ENCODE results near the gene ZNF750. TPM values are rescaled to one million over a fixed set of nuclear protein-coding genes. Genes with fewer than 3 reads are reported as not detected.

The ZNF750 gene
- total and polyA plus RNA-seq, 2 experiments from 2014 or later, result 0.13 to 0.17 TPM

DNA sequence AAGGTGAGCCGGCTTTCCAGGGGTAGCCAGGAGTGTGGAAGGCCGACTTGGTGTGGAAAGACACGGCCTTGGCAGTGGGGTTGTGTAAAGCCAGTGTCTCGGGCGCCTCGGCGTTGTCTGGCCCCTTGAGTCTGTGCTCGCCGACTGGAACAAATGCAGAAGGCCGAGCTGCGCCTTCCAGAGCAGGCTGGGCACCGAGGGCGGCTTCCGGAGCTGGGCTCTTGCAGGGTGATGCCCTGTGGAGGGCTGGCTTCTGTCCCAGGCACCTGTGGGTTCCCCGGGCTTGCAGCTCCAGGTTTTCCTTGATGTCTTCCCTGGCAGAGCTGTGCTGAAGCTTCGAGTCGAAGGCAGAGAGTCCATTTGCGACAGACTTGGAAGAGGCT lies 8.0 kb downstream of the ZNF750 start (continued):
- no peak for TF ChIP-seq POLR2AphosphoS5 (IDR thresholded peaks at IDR 0.05; ENCODE audit: low read depth)
- no peak for TF ChIP-seq STAT1 (IDR thresholded peaks at IDR 0.05; ENCODE audit: unreplicated experiment)

- Histone ChIP-seq H3K36me3 (ENCODE audit: insufficient read depth) (no peaks in the 10 kb centered on the region), H3K27ac (ENCODE audit: low read depth) (peak overlapping the region; percentile 81; the same call in 1 of the 2 replicates), H4K20me1 (replicated peaks; ENCODE audit: insufficient read depth) (peaks cover 5% of the 10 kb centered on the region), H3K27me3 (ENCODE audit: insufficient read depth) (no peaks in the 10 kb centered on the region), H3K9me2 (ENCODE audit: insufficient read depth) (no peaks in the 10 kb centered on the region), H3K79me2 (replicated peaks; ENCODE audit: insufficient read depth) (0 out of 2 replicates have a peak, but pooled peaks cover 20% of the 10 kb centered on the region), H3K4me3 (no peak overlapping the region), H3K4me2 (no peak overlapping the region), H3F3A (replicated peaks; ENCODE audit: low read depth) (0 out of 2 replicates have a peak, but pooled peaks cover 9% of the 10 kb centered on the region), H2AFZ (no peak overlapping the region), H3K4me1 (ENCODE audit: insufficient read depth) (peaks cover 1% of the 10 kb centered on the region)
- Mint-ChIP-seq H3K36me3 (ENCODE audit: low read depth) (peaks cover 37% of the 10 kb centered on the region), H3K4me1 (peaks cover 19% of the 10 kb centered on the region), H3K27ac (peak overlapping the region; percentile 65), H3K9me3 (no peaks in the 10 kb centered on the region; the same call in 1 of the 3 replicates), H3K27me3 (ENCODE audit: insufficient read depth, low read depth, poor library complexity) (peaks cover 5% of the 10 kb centered on the region), H3K4me3 (no peak overlapping the region)
- DNase-seq (ENCODE audit: low spot score) (no peak), ATAC-seq (peak; percentile 22; the same call in 2 of the 3 replicates)
- TF ChIP-seq, protein P1, sequence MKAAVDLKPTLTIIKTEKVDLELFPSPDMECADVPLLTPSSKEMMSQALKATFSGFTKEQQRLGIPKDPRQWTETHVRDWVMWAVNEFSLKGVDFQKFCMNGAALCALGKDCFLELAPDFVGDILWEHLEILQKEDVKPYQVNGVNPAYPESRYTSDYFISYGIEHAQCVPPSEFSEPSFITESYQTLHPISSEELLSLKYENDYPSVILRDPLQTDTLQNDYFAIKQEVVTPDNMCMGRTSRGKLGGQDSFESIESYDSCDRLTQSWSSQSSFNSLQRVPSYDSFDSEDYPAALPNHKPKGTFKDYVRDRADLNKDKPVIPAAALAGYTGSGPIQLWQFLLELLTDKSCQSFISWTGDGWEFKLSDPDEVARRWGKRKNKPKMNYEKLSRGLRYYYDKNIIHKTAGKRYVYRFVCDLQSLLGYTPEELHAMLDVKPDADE (IDR thresholded peaks at IDR 0.05), result no peak
- TF ChIP-seq NANOG (IDR thresholded peaks at IDR 0.05; ENCODE audit: borderline replicate concordance), result no peak
- TF ChIP-seq STAT1 (IDR thresholded peaks at IDR 0.05; ENCODE audit: unreplicated experiment), result no peak
- TF ChIP-seq ZNF114 (CRISPR knock-in tag; IDR thresholded peaks at IDR 0.05), result no peak
- TF ChIP-seq JUNB (IDR thresholded peaks at IDR 0.05; ENCODE audit: unreplicated experiment), result no peak
- TF ChIP-seq, protein P2, sequence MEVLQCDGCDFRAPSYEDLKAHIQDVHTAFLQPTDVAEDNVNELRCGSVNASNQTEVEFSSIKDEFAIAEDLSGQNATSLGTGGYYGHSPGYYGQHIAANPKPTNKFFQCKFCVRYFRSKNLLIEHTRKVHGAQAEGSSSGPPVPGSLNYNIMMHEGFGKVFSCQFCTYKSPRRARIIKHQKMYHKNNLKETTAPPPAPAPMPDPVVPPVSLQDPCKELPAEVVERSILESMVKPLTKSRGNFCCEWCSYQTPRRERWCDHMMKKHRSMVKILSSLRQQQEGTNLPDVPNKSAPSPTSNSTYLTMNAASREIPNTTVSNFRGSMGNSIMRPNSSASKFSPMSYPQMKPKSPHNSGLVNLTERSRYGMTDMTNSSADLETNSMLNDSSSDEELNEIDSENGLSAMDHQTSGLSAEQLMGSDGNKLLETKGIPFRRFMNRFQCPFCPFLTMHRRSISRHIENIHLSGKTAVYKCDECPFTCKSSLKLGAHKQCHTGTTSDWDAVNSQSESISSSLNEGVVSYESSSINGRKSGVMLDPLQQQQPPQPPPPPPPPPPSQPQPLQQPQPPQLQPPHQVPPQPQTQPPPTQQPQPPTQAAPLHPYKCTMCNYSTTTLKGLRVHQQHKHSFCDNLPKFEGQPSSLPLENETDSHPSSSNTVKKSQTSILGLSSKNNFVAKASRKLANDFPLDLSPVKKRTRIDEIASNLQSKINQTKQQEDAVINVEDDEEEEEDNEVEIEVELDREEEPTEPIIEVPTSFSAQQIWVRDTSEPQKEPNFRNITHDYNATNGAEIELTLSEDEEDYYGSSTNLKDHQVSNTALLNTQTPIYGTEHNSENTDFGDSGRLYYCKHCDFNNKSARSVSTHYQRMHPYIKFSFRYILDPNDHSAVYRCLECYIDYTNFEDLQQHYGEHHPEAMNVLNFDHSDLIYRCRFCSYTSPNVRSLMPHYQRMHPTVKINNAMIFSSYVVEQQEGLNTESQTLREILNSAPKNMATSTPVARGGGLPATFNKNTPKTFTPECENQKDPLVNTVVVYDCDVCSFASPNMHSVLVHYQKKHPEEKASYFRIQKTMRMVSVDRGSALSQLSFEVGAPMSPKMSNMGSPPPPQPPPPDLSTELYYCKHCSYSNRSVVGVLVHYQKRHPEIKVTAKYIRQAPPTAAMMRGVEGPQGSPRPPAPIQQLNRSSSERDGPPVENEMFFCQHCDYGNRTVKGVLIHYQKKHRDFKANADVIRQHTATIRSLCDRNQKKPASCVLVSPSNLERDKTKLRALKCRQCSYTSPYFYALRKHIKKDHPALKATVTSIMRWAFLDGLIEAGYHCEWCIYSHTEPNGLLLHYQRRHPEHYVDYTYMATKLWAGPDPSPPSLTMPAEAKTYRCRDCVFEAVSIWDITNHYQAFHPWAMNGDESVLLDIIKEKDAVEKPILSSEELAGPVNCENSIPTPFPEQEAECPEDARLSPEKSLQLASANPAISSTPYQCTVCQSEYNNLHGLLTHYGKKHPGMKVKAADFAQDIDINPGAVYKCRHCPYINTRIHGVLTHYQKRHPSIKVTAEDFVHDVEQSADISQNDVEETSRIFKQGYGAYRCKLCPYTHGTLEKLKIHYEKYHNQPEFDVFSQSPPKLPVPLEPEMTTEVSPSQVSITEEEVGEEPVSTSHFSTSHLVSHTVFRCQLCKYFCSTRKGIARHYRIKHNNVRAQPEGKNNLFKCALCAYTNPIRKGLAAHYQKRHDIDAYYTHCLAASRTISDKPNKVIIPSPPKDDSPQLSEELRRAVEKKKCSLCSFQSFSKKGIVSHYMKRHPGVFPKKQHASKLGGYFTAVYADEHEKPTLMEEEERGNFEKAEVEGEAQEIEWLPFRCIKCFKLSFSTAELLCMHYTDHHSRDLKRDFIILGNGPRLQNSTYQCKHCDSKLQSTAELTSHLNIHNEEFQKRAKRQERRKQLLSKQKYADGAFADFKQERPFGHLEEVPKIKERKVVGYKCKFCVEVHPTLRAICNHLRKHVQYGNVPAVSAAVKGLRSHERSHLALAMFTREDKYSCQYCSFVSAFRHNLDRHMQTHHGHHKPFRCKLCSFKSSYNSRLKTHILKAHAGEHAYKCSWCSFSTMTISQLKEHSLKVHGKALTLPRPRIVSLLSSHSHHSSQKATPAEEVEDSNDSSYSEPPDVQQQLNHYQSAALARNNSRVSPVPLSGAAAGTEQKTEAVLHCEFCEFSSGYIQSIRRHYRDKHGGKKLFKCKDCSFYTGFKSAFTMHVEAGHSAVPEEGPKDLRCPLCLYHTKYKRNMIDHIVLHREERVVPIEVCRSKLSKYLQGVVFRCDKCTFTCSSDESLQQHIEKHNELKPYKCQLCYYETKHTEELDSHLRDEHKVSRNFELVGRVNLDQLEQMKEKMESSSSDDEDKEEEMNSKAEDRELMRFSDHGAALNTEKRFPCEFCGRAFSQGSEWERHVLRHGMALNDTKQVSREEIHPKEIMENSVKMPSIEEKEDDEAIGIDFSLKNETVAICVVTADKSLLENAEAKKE (CRISPR knock-in tag; IDR thresholded peaks at IDR 0.05), result no peak
- TF ChIP-seq, protein P3, sequence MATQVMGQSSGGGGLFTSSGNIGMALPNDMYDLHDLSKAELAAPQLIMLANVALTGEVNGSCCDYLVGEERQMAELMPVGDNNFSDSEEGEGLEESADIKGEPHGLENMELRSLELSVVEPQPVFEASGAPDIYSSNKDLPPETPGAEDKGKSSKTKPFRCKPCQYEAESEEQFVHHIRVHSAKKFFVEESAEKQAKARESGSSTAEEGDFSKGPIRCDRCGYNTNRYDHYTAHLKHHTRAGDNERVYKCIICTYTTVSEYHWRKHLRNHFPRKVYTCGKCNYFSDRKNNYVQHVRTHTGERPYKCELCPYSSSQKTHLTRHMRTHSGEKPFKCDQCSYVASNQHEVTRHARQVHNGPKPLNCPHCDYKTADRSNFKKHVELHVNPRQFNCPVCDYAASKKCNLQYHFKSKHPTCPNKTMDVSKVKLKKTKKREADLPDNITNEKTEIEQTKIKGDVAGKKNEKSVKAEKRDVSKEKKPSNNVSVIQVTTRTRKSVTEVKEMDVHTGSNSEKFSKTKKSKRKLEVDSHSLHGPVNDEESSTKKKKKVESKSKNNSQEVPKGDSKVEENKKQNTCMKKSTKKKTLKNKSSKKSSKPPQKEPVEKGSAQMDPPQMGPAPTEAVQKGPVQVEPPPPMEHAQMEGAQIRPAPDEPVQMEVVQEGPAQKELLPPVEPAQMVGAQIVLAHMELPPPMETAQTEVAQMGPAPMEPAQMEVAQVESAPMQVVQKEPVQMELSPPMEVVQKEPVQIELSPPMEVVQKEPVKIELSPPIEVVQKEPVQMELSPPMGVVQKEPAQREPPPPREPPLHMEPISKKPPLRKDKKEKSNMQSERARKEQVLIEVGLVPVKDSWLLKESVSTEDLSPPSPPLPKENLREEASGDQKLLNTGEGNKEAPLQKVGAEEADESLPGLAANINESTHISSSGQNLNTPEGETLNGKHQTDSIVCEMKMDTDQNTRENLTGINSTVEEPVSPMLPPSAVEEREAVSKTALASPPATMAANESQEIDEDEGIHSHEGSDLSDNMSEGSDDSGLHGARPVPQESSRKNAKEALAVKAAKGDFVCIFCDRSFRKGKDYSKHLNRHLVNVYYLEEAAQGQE (IDR thresholded peaks at IDR 0.05; ENCODE audit: unreplicated experiment), result no peak
- TF ChIP-seq POLR2AphosphoS5 (IDR thresholded peaks at IDR 0.05; ENCODE audit: low read depth), result no peak
- TF ChIP-seq ZNF331 (CRISPR knock-in tag; IDR thresholded peaks at IDR 0.05; ENCODE audit: low read depth), result no peak
- TF ChIP-seq, protein P4, sequence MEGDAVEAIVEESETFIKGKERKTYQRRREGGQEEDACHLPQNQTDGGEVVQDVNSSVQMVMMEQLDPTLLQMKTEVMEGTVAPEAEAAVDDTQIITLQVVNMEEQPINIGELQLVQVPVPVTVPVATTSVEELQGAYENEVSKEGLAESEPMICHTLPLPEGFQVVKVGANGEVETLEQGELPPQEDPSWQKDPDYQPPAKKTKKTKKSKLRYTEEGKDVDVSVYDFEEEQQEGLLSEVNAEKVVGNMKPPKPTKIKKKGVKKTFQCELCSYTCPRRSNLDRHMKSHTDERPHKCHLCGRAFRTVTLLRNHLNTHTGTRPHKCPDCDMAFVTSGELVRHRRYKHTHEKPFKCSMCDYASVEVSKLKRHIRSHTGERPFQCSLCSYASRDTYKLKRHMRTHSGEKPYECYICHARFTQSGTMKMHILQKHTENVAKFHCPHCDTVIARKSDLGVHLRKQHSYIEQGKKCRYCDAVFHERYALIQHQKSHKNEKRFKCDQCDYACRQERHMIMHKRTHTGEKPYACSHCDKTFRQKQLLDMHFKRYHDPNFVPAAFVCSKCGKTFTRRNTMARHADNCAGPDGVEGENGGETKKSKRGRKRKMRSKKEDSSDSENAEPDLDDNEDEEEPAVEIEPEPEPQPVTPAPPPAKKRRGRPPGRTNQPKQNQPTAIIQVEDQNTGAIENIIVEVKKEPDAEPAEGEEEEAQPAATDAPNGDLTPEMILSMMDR (conservative IDR thresholded peaks at IDR 0.05; ENCODE audit: low read depth in 2 of 2), result no peak
Measured at GRCh38 chr17:82831041-82831817, 8.6 kb downstream of the ZNF750 start.

Measured in GM23338 (cell line).